GM19468 (cell line): Measurements from ENCODE around the gene IMPG1.

Experiments
- ATAC-seq: cut with Tn5 transposase; IDR thresholded peaks from one replicate; pipeline ENCODE4 v1.9.1; 2021; ENCODE audit warnings: mild to moderate bottlenecking, moderate library complexity, moderate number of reproducible peaks; ENCODE audit not compliant: unreplicated experiment; ENCODE audit errors: extremely low read depth

Gene IMPG1, protein sequence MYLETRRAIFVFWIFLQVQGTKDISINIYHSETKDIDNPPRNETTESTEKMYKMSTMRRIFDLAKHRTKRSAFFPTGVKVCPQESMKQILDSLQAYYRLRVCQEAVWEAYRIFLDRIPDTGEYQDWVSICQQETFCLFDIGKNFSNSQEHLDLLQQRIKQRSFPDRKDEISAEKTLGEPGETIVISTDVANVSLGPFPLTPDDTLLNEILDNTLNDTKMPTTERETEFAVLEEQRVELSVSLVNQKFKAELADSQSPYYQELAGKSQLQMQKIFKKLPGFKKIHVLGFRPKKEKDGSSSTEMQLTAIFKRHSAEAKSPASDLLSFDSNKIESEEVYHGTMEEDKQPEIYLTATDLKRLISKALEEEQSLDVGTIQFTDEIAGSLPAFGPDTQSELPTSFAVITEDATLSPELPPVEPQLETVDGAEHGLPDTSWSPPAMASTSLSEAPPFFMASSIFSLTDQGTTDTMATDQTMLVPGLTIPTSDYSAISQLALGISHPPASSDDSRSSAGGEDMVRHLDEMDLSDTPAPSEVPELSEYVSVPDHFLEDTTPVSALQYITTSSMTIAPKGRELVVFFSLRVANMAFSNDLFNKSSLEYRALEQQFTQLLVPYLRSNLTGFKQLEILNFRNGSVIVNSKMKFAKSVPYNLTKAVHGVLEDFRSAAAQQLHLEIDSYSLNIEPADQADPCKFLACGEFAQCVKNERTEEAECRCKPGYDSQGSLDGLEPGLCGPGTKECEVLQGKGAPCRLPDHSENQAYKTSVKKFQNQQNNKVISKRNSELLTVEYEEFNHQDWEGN

DNA sequence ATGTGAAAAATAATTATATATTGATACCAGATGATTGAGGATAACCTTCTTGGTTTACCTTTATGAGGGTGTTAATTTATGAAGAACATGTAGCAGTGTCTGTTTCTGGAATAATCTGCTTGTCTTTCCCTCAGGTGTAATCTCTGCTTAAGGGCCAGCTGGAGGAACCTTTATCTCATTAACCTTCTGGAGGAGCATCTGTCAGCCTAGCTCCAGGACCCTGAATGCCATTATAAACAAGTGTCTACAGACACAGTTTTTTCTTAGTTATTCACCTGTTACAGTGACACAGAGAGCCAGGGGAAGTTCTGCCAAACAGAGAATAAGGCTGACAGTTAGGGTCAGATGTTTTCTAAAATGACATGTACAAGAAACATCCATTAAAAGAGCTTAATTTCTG, at the start of gene IMPG1:
TSS of gene IMPG1 (minus strand) at position 101 of the 400 bp plus-strand sequence. CDS start 174 bp downstream, outside the sequence.
- no peak for ATAC-seq

DNA sequence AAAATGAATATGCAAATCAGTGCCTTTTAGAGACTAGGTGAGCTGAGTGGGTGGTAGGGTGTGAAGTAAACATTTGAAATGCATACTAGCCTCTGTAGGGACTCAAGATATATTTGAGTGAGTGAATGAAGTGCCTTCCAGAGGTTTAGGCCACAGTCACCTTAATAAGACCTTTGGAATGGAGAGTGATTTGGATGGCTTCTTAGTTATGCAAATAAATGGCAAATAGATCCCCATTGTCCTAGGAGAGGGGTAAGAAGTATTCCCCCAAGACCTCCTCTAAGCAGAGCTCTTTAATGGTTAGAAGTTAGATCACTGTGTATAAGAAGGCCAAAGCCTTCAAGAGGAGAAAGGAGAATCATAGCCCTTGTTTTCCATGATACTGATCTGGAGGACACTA, 47.8 kb upstream of the IMPG1 start:
- no peak for ATAC-seq

DNA sequence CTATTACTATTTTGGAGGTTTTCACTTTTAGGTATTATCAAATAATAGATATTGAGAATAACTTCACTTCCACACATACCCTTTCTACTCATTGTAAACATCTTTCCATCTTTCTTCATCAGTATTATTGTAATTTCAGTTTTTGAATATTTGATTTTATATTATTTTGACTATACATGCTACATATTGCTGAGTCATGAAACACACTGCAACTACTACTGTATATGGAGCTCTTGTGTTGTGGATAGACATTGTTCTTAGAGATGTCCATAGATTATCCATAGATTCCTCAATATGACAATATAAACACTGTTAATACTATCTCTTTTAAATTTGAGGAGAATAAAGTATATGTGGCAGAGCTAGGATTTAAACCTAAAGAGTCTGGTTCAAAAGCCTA, 819 bp upstream of the IMPG1 start:
- no peak for ATAC-seq

DNA sequence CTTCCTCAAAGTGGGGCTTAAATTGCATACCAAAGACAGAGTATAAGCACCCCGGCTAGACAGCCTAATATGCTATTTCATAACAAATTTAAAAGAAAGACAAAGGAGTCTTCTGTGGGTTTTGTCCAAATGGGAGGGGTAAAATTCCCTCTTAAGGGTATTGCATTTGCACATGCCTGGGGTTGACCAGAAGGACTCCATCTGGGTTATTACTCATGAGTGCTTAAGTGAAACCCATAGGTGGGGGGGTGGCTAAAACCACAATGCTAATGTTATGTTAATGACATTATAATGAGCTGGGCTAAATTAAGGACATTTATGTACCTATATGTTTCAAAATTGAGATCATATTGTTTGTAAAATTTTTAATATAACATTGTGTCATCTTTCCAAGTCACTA, 15.0 kb downstream of the IMPG1 start:
- no peak for ATAC-seq

DNA sequence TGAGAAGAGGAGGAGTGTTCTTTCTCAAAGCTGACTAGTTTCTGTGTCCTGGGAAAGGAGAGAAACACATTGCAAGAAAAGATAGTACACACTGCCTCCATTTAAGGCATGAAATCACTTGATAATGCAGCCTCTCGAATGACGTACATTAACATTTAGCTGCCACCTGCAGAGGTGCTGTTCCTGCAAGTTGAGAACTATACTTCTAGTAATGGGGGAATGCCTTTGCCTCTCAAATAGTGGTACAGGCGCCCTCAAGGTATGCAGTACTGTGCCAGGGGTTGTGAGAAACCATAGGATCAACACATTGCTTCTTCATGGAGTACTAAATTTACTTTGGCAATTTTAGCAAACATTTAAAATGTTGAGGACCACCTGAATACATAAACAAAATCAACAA, 20.1 kb downstream of the IMPG1 start:
- ATAC-seq: no peak

DNA sequence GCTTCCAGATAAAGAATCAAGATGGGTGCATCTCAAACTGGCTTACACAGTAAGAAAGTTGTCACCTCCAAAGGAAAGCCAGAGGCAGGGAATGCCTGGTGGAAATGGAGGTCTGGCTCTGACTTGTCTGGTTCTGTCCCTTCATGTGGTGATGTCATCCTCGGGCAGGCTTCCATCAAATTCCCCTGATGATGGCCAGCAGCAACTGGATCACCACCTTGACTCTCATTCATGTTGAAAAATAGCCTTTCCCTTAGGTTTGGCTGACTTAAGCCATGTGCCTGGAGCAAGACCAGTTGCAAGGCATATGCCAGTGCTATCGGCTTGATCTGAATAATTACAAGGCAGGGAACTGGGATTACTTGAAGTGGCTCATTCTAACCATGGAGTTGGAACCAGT, 28.8 kb downstream of the IMPG1 start:
- ATAC-seq: no peak

DNA sequence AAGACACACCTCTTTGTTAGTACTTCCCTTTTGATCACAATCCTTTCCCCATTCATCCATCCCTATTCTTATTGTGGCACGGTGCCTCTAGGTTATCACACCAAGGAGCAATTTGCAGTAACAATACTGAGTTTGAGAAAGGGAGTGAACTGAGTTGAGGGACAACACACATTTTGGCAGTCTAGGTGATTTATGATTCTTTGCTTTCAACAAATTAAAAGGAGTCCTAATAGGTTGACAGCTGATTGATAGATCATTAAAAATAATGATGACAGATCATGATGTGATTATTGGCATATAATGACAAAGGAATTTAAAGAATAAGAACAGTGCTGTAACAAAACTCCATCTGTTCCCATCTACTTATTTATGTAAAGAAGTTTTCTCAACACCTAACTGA, 36.7 kb downstream of the IMPG1 start:
- ATAC-seq: no peak

DNA sequence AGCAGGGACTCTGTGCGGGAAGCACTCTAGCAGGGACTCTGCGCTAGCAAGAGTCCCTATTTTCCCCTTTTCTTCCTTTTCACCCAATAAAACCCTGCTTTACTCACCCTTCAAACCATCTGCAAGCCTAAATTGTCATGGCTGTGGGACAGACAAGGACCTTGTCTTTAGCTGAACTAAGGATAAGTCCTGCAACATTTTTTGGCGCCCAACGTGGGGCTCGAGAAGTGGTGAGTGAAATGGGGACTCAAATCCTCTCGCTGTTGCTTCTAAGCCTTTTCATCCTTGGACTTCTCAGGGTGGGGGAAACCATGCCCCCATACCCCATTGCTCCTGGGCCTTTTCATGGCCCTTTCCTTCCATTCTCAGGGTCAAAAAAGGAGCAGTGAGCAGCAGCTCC, 46.4 kb downstream of the IMPG1 start:
- no peak for ATAC-seq

DNA sequence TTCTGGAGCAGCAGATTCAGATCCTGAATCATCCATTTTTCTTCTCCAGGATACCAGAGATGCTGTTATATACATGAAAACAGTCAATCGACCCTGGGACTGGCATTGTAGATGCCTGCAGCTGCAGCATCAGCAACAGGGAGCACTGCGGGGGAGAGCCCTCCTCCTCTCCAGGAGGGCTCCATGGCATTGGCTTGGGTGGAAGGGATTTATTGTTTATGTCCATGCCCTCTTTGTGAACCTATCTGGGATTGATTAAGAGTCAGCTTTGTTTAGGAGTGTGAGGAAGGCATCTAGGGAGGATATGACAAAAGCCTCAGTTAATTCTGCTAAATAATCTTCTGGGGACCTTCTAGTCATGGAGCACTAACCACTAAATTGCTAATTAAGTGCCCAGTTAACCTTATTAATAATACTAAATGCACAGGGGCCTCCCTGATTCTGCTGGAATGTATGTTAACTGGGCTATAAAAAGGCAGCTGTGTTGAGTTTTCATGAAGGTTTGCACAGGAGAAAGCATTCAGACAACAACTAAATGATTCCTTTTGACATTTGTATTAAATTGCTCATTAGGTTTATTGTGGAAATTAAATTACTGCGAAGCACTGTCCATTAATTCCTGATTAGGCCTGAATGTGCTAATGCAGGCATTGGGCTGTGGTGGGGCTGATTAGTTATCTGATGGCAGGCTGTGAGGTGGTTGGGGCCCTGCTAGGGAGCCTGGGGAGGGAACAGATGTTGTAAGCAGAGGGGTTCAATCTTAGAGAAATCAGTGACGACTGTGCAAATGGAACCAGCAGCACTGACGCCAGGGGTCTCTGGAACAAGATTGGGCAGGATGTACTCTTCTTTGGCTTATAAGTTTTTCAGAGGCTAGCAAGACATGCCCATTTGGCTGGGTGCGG, 57.6 kb downstream of the IMPG1 start:
- ATAC-seq: no peak

DNA sequence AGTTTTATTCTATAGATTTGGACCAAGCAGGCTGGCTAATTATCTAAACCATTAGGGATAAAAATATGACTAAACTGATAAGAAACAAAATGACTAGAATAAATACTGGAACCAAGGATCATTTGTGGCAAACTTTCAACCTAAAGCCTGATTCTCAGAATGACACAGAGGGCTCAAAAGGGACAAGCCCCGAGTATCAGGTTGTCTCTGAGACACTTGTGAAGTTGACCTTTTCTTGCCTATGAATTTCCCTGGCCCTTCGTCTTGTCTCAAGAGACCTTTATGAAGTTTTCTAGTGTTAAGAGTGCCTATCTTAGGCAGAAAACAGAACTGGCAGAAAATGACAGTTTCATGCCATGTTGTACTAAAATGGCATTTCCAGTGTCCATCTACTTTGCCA, 68.3 kb downstream of the IMPG1 start:
- ATAC-seq: no peak

DNA sequence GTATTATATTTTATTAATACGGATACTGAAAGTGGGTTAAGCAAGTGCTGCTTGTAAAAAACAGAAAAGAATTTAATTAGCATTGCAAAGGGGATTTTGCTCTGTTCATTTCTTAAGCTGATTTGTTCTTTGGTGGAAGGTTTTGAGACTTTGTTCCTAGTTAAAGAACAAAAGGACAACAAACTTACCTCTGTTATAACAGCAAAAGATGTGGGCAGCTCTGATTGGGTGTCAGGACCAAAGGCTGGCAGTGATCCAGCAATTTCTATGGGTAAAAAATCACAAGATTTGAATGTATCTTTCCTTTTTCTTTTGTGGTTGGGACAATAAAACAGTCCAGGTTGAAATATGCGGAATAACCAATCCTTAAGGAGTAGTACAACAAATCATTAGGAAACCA, 68.8 kb downstream of the IMPG1 start:
- no peak for ATAC-seq

DNA sequence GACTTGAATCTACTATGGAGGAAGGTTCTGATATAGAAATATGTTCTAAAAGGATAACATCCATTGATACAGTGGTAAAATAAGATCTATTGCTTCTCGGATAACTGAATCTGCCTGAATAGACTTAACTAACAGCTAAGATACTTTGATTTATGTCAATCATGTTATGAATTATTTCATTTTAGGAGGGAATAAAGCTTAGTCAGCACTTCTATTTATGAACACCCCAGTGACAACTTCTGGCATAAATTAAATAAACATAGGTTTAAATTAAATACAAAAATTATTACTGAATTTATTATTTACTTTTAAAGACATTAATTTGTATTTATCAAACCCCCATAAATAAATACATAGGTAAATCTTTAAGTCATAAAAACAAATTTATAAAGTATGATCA, 69.3 kb downstream of the IMPG1 start:
- no peak for ATAC-seq

DNA sequence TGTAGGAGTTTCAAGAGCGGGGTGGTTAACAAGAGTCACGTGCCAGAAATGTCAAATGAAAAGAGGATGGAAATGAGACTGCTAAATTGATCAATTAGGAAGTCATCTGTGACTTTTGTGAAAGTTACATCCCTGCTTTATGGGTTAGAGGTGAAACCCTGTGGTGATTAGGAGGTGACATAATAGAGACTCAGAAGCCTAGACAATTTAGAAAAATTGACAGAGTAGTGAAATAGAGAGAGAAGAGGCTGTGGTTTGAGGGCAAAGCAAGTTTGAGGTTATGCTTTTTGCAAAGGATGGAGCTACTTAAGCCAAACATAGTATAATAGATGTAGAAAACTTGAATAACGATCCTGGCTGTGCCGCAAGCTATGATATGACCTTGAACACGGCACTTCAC, 71.8 kb downstream of the IMPG1 start:
- no peak for ATAC-seq

DNA sequence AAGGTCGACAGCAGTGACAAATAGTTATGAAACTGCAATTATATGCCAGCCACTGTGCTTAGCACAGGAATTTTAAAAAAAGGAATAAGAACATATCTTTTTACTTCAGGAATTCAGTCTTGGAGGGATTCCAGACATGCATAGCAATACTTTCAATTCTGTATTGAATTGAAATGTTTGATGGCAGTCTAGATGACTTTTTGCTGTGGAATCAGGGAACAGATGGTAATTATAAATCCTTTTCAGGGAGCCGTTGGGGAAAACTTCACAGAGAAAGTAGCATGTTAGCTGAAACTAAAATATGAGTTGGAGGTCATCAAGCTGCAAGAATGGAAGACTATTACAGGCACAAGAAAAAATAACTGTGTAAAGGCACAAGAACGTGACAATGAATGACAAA, 74.8 kb downstream of the IMPG1 start:
- ATAC-seq: no peak

DNA sequence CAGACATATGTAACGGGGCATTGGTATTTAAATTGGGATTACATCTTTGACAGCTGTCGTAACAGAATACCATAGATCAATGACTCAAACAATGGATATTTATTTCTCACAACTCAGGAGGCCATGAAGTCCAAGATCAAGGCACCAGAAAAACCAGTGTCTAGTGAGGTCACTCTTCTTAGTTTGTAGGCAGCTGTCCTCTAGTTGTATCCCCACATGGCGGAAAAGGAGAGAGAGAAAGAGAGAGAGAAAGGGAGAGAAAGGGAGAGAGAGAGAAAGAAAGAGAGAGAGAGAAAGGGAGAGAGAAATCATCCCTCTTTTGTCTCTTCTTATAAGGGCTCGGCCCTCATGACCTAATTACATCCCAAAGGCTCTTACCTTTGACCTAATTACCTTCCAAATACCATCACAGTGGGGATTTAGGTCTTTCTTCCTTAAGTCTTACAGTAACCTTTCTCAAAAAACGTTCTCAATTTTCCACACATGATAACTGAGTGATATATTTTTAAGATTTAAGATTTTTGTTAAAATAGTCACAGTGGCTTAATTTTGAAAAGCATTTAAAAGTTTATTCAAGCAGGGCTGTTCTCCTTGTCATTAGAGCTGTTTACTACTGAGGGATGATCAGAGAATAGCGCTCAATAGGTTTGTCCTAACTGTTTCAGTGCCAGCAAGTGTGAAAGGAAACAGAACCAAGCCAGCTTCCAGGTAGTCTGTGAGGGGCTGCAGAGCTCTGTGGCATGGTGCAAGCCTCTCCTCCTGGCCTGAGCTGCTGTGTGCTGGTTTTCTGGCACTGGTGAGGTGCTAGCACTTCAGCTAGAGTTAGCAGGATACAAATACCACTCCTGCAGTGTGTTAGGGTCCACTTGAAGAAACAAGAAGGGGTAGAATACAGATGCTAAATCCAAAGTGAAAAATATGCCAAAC, 79.0 kb downstream of the IMPG1 start:
- no peak for ATAC-seq

DNA sequence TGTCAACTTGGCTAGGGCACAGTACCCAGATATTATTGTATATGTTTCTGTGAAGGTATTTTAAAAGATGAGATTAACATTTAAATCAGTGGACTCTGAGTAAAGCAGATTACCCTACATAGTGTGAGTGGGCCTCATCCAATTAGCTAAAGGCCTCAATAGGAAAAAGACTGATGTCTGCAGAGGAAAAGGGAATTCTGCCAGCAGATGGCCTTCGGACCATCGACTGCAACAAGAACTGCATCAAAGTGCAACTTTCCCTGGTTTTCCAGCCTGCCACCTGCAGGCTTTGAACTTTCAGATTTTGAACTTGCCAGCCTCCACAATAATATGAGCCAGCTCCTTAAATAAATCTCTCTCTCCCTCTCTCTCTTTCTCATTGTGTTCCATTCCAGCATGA, 80.5 kb downstream of the IMPG1 start:
- no peak for ATAC-seq

DNA sequence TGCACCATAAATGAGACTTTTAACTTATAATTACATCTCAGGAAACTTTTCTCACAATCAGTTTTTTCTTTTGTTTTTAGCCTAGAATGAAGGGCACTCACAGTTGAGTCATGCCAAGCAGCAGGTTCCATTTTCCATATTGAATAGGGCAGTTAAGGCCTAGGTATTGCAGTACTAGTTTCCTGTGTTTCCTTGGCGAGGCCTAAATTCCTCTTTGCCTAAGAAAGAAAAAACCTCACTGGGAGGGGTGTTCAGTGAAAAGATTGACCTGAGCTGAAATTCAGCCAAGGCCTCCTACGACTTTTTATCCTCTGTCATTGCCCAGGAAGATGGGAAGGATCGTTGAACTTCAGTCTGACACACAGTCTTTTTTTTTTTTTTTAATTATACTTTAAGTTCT, 85.5 kb downstream of the IMPG1 start:
- ATAC-seq: no peak

DNA sequence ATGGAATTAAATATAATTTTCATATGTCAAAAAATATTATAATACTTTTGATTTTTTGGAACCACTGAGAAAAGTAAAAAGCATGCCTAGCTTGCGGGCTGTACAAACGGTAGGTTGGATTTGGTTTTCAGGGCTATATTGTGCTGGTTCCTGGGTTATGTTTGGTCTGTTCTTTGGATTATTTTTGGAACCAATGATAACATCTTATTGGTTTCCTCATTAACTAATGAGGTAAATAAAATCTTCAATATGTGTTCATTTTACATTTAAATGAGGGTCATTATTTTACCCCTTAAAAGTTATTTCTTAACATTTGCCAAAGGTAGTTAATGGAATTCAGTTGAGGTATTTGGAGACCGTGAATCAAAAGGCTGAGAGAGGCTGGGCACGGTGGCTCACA, 96.6 kb downstream of the IMPG1 start:
- ATAC-seq: no peak

DNA sequence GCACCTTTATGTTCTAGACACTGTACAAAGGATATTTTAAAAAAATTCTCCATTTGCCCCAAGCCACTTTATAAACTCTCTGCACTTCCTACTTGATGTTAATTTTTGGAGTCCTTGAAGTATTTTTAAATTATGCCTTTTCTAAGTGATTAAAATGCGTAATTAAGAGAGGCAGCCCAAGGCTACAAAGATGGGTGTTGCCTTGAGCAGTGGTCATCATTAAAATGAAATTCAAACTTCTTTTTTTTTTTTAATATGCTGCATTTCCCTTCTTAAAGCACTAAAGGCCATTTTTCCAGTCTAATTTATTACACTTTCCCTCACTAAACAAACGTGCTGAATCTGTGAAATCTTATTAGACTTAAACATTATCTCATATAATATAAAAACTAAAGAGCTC, 102.4 kb downstream of the IMPG1 start:
- no peak for ATAC-seq

DNA sequence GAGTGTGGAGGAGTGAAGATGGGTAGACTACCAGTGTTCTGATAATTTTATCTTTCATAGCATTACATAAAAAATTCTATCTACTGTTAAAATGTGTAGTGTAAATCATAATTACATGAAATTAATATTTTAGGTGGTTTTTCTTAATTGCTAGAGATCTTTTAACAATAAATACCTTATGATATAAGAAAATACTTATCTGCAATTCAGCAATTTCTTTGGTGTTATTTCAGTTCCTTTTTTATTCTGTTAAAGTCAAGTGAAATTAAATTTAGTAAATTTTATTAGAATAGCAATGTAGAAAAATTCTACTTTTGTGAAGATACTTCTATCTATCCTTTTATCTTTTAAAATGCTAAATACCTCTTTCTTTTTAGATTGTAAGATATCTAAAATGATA, 104.3 kb downstream of the IMPG1 start:
- ATAC-seq: no peak
